Neural cell (in vitro differentiated cells): ENCODE results near the gene ITGA3. TPM values are rescaled to one million over a fixed set of nuclear protein-coding genes. Genes with fewer than 3 reads are reported as not detected.

ENCODE experiments used
- H2AFZ ChIP-seq: fragments of 200-600, 300-800 bp; sonication (generic), shearing (Covaris generic); 2 replicates; pipeline ENCODE4 v1.6.0; 2014; ENCODE audit warnings: low read depth, mild to moderate bottlenecking, antibody characterized with exemption, low read length, moderate library complexity
- H3F3A ChIP-seq: fragments of 200-600 bp; shearing (Covaris generic); 2 replicates; pipeline ENCODE4 v1.6.1; 2016; ENCODE audit warnings: mild to moderate bottlenecking, moderate library complexity, mixed read lengths, antibody characterized with exemption, low read length; ENCODE audit not compliant: insufficient read depth, poor library complexity, severe bottlenecking
- H3K27ac ChIP-seq: fragments of 200-600, 300-800 bp; sonication (generic), shearing (Covaris generic); 2 replicates; pipeline ENCODE4 v1.5.1; 2014; ENCODE audit warnings: mild to moderate bottlenecking, low read length, moderate library complexity
- H3K27me3 ChIP-seq: fragments of 300-800, 200-600 bp; sonication (generic), shearing (Covaris generic); 2 replicates; pipeline ENCODE4 v1.6.0; 2014; ENCODE audit warnings: mild to moderate bottlenecking, low read depth, low read length, moderate library complexity; ENCODE audit not compliant: insufficient read depth
- H3K36me3 ChIP-seq: fragments of 300-800, 200-600 bp; sonication (generic), shearing (Covaris generic); 2 replicates; pipeline ENCODE4 v1.5.1; 2014; ENCODE audit warnings: mild to moderate bottlenecking, antibody characterized with exemption, low read length, moderate library complexity; ENCODE audit not compliant: insufficient read depth
- H3K4me2 ChIP-seq: fragments of 300-800, 200-600 bp; sonication (generic), shearing (Covaris generic); 2 replicates; pipeline ENCODE4 v1.6.0; 2014; ENCODE audit warnings: mild to moderate bottlenecking, low read length
- H3K4me3 ChIP-seq: fragments of 300-800, 200-600 bp; sonication (generic), shearing (Covaris generic); 2 replicates; pipeline ENCODE4 v1.5.1; 2014; ENCODE audit warnings: mild to moderate bottlenecking, low read length, moderate library complexity
- H3K79me2 ChIP-seq: fragments of 200-600 bp; shearing (Covaris generic); replicated peaks from 2 replicates; pipeline ENCODE4 v1.6.0; 2014; ENCODE audit warnings: mild to moderate bottlenecking, low read length, moderate library complexity; ENCODE audit not compliant: insufficient read depth
- H3K9ac ChIP-seq: fragments of 300-800, 200-600 bp; sonication (generic), shearing (Covaris generic); 2 replicates; pipeline ENCODE4 v1.6.1; 2016; ENCODE audit warnings: mild to moderate bottlenecking, low read length, mixed read lengths
- H3K9me2 ChIP-seq: fragments of 200-600 bp; shearing (Covaris generic); 2 replicates; pipeline ENCODE4 v1.6.1; 2016; ENCODE audit warnings: mild to moderate bottlenecking, low read length, mixed read lengths; ENCODE audit not compliant: insufficient read depth
- H3K9me3 ChIP-seq: fragments of 200-600, 300-800 bp; sonication (generic), shearing (Covaris generic); 2 replicates; pipeline ENCODE4 v1.6.1; 2016; ENCODE audit warnings: mild to moderate bottlenecking, mixed run types, low read length, moderate library complexity, mixed read lengths
- H4K20me1 ChIP-seq: fragments of 200-600 bp; shearing (Covaris generic); 2 replicates; pipeline ENCODE4 v1.6.1; 2016; ENCODE audit warnings: mild to moderate bottlenecking, mixed run types; ENCODE audit not compliant: insufficient read depth
- CTCF ChIP-seq: fragments of 450-650 bp; IDR thresholded peaks from 2 replicates; pipeline ENCODE4 v1.5.1; 2014; ENCODE audit warnings: antibody characterized with exemption, mild to moderate bottlenecking, moderate library complexity; ENCODE audit not compliant: poor library complexity, severe bottlenecking
- EP300 ChIP-seq: fragments of 450-650 bp; conservative IDR thresholded peaks from 2 replicates; pipeline ENCODE4 v1.6.1; 2014; ENCODE audit warnings: antibody characterized with exemption, mild to moderate bottlenecking, moderate library complexity; ENCODE audit not compliant: poor library complexity, severe bottlenecking
- EZH2 ChIP-seq: fragments of 200-600, 300-800 bp; shearing (Covaris generic), sonication (generic); IDR thresholded peaks from 2 replicates; pipeline ENCODE4 v1.6.1; 2014; ENCODE audit warnings: antibody characterized with exemption, low read length, borderline replicate concordance, mild to moderate bottlenecking; ENCODE audit not compliant: insufficient read depth, poor library complexity, severe bottlenecking
- MXI1 ChIP-seq: fragments of 450-650 bp; conservative IDR thresholded peaks from 2 replicates; pipeline ENCODE4 v1.6.1; 2014; ENCODE audit warnings: antibody characterized with exemption, mild to moderate bottlenecking; ENCODE audit not compliant: poor library complexity, severe bottlenecking
- POLR2AphosphoS5 ChIP-seq: IDR thresholded peaks from 2 replicates; pipeline ENCODE4 v1.6.1; 2012
- RAD21 ChIP-seq: fragments of 450-650 bp; conservative IDR thresholded peaks from 2 replicates; pipeline ENCODE4 v1.6.1; 2014; ENCODE audit warnings: antibody characterized with exemption, mild to moderate bottlenecking, moderate library complexity
- SMC3 ChIP-seq: fragments of 450-650 bp; conservative IDR thresholded peaks from 2 replicates; pipeline ENCODE4 v1.6.1; 2014; ENCODE audit warnings: antibody characterized with exemption, mild to moderate bottlenecking, moderate library complexity; ENCODE audit not compliant: poor library complexity
- TAF1 ChIP-seq: IDR thresholded peaks from 2 replicates; pipeline ENCODE4 v1.6.1; 2012; ENCODE audit warnings: low read depth
- polyA minus RNA-seq: library from RNA; depleted of rRNA, polyadenylated mRNA; stranded (reverse); fragments of >200 nt; gene quantifications from 2 replicates; pipeline ENCODE4 v1.2.3, GENCODE V29; 2014
- polyA plus RNA-seq: library from polyadenylated mRNA; depleted of rRNA; stranded (reverse); fragments of >200 nt; gene quantifications from 2 replicates; pipeline ENCODE4 v1.2.3, GENCODE V29; 2014
- TF ChIP-seq, protein P1 (sequence below): IDR thresholded peaks from 2 replicates; pipeline ENCODE4 v1.6.1; 2012; ENCODE audit warnings: borderline replicate concordance

Gene ITGA3
- polyA plus RNA-seq (33.0 and 37.2 TPM in 2 replicates), polyA minus RNA-seq (38.1 and 53.8 TPM in 2 replicates)

GRCh38 chr17:50055426-50056216, at the start of gene ITGA3:
Gene ITGA3, plus strand, starts transcription at chr17:50056110. Its CDS starts 330 bp downstream, at chr17:50056440.
- H3K27me3 ChIP-seq, result no peaks in the 10 kb centered on the region
- no peaks in the 10 kb centered on the region for H3K9me2 ChIP-seq
- peak within 1 kb of the TSS; percentile 92 for H3K4me2 ChIP-seq
- no peaks in the 10 kb centered on the region for H3K79me2 ChIP-seq
- H4K20me1 ChIP-seq, result no peaks in the 10 kb centered on the region
- H3K9me3 ChIP-seq, result no peaks in the 10 kb centered on the region
- H3K36me3 ChIP-seq, result no peaks in the 10 kb centered on the region
- H2AFZ ChIP-seq, result peak within 1 kb of the TSS; percentile 73
- H3K27ac ChIP-seq, result peak within 1 kb of the TSS; percentile 78
- H3K4me3 ChIP-seq, result peak within 1 kb of the TSS; percentile 95
- TF ChIP-seq MXI1 (no peak), TAF1 (no peak), CTCF (no peak), POLR2AphosphoS5 (peak; percentile 15)
- TF ChIP-seq, protein P1, sequence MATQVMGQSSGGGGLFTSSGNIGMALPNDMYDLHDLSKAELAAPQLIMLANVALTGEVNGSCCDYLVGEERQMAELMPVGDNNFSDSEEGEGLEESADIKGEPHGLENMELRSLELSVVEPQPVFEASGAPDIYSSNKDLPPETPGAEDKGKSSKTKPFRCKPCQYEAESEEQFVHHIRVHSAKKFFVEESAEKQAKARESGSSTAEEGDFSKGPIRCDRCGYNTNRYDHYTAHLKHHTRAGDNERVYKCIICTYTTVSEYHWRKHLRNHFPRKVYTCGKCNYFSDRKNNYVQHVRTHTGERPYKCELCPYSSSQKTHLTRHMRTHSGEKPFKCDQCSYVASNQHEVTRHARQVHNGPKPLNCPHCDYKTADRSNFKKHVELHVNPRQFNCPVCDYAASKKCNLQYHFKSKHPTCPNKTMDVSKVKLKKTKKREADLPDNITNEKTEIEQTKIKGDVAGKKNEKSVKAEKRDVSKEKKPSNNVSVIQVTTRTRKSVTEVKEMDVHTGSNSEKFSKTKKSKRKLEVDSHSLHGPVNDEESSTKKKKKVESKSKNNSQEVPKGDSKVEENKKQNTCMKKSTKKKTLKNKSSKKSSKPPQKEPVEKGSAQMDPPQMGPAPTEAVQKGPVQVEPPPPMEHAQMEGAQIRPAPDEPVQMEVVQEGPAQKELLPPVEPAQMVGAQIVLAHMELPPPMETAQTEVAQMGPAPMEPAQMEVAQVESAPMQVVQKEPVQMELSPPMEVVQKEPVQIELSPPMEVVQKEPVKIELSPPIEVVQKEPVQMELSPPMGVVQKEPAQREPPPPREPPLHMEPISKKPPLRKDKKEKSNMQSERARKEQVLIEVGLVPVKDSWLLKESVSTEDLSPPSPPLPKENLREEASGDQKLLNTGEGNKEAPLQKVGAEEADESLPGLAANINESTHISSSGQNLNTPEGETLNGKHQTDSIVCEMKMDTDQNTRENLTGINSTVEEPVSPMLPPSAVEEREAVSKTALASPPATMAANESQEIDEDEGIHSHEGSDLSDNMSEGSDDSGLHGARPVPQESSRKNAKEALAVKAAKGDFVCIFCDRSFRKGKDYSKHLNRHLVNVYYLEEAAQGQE, result no peak
- peak within 1 kb of the TSS; percentile 85 for H3K9ac ChIP-seq
- H3F3A ChIP-seq, result peaks cover 4% of the 10 kb centered on the region

DNA sequence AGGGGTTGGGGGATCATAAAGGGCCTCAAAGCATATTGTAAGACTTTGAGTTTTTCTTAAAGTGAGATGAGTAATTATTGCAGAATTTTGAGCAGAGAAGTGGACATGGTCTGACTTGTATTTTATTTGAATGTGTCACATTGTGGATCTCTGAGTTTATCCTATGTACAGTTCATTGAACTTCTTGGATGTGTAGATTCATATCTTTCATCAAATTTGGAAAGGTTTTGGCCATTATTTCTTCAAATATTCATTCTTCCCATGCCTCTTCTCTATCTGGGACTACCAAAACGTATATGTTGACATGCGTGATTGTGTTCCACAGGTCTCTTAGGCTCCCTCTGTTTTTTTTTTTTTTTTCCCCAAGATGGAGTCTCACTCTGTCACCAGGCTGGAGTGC, 46.6 kb upstream of the ITGA3 start:
- H3K9me2 ChIP-seq, result no peaks in the 10 kb centered on the region
- no peak for TF ChIP-seq MXI1
- TF ChIP-seq CTCF, result no peak
- TF ChIP-seq EZH2, result no peak
- TF ChIP-seq SMC3, result no peak
- TF ChIP-seq TAF1, result no peak
- TF ChIP-seq, protein P1, result no peak
- no peak for TF ChIP-seq RAD21
- no peak for TF ChIP-seq EP300
- TF ChIP-seq POLR2AphosphoS5, result no peak
- H3K4me2 ChIP-seq, result no peak overlapping the region
- H3K27me3 ChIP-seq, result no peaks in the 10 kb centered on the region
- H3K4me3 ChIP-seq, result no peak overlapping the region
- H3K9me3 ChIP-seq, result peaks cover 3% of the 10 kb centered on the region
- H2AFZ ChIP-seq, result no peak overlapping the region
- H3K36me3 ChIP-seq, result no peaks in the 10 kb centered on the region
- no peaks in the 10 kb centered on the region for H3K79me2 ChIP-seq
- no peak overlapping the region for H3K9ac ChIP-seq
- H4K20me1 ChIP-seq, result no peaks in the 10 kb centered on the region
- no peaks in the 10 kb centered on the region for H3F3A ChIP-seq
- no peak overlapping the region for H3K27ac ChIP-seq
